GM18517 (cell line): ENCODE results near the gene SETD9.

ENCODE experiments used
- ATAC-seq: cut with Tn5 transposase; IDR thresholded peaks from one replicate; pipeline ENCODE4 v1.9.1; 2021; ENCODE audit warnings: mild to moderate bottlenecking, moderate library complexity; ENCODE audit not compliant: unreplicated experiment

The SETD9 gene, protein sequence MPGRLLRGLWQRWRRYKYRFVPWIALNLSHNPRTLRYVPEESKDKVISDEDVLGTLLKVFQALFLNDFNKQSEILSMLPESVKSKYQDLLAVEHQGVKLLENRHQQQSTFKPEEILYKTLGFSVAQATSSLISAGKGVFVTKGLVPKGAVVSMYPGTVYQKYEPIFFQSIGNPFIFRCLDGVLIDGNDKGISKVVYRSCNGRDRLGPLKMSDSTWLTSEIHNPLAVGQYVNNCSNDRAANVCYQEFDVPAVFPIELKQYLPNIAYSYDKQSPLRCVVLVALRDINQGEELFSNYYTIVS

DNA sequence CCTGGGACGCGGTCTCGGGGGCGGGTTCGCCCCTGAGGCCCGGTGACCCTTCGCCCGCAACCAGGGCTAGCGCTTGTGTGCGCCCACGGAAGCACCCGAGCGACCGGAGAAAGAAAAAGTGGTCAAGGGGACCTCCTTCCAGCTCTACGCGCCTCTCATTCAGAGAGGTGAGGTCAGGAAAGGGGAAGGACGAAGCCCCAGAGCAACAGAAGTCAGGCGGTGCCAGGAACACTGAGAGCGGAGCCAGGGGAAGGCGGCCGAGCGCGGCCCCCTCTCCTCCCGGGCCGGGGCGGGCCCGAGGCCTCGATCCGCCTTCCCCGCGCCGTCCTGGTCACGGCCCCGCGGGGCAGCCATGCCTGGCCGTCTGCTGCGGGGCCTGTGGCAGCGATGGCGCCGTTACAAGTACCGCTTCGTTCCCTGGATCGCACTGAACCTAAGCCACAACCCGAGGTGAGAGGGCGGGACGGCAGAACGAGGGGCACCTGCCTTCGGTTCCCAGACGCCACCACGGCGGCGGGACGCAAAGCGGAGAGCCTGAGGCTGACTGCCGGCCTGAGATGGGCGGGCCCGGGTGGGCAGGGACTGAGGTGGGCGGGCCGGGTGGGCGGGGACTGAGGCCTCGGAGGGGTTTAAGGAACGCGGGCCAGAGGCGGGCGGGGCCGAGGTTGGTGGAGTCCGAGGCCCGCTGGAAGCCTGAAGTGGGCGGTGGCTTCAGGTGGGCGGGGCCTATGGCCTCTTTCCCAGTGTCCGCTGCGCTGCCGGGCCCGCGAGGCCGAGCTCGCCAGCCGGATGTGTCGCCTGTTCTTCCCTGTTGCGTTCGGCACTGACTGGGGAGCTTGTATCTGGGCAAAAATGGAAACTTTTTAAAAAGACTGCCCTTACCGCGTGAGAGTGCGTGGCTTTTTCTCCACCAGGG is at the start of gene SETD9:
Gene SETD9, plus strand, starts transcription at position 303 of the 916 bp plus-strand sequence. Its CDS starts 50 bp downstream, at position 353.
- ATAC-seq: peak; percentile 82

- no peak for ATAC-seq
These were observed 47.4 kb upstream of the SETD9 start for GRCh38 chr5:56861893-56862485.

DNA sequence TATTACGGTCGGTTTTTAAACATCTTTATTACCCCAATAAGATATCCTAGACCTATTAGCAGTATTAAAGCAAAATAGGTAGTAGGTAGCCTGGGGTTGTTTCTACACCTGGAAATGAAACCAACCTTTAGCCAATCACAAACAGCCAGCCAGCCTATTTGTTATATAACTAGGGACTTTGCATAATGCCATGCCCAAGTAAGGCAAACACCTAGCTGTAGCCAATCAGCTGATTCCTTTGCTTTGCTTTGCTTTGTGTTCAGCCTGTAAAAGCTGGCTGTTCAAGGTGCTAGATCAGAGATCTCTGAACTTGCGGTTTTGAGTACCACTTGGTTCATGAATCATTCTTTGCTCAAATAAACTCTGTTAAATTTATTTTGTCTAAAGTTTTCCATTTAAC is 46.5 kb upstream of the SETD9 start:
- ATAC-seq: no peak

- no peak for ATAC-seq
These were observed 37.6 kb upstream of the SETD9 start for GRCh38 chr5:56871777-56872176.

DNA sequence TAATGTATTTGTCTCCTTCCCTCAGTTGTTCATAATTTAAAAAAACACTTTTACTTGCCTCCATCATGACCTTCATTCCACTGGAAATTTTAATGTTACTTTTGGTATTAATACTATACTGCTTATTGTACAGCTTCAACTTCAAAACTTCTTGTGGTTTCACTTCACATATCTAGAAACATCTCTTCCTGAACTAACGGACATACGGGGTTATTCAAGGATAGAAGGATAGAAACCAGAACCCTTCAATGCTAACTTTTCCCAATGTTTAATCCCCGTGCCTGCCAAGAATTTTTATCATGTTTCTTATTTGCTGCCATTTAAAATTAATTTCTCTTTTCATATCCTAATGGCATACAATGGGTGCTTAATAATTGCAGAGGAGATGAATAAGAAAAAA is 36.3 kb upstream of the SETD9 start:
- no peak for ATAC-seq

- ATAC-seq: no peak
These were observed 33.1 kb upstream of the SETD9 start for GRCh38 chr5:56876327-56876726.

GRCh38 chr5:56881571-56881970 is 27.8 kb upstream of the SETD9 start:
- no peak for ATAC-seq

- ATAC-seq: no peak
These were observed 16.0 kb upstream of the SETD9 start for GRCh38 chr5:56893251-56893951.

DNA sequence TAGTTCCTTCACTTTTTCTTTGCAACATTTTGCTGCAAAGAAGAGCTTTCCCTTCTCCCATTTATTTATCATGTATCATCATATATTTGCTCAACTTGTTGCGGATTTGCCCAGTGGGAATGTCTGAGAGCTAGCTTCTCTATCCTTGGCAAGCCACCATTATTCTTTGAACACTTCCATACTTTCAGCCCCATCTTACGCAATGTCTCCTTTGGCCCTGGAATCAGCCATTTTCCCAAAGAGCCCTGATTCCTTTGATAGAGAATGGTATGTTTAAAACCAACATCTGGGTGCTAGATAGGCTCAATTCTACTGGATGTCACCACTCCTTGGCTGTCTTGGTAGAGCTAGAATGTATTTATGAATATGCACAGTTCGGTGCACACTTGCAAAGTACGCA is 12.6 kb upstream of the SETD9 start:
- no peak for ATAC-seq

- ATAC-seq: no peak
These were observed 11.2 kb upstream of the SETD9 start for GRCh38 chr5:56898213-56898612.

DNA sequence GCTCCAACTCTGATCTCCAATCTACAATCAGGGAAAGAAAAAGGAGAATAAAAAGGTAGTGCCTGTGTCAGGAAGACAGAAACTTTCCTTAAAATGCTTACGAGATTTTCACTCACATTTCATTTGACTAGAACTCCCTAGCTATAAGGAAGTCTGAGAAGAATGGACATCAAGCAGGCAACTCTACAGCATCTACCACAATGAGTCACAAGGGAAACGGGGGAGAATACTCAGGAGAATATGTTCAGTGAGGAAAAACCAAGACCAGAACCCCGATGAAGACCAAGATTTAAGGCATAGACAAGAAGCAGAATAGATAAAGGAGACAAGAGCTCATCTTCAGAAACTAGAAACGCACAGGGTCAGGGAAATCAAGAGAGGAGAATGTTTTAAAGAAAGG is 9.0 kb upstream of the SETD9 start:
- no peak for ATAC-seq

- ATAC-seq: no peak
These were observed 8.4 kb upstream of the SETD9 start for GRCh38 chr5:56900858-56901578.

DNA sequence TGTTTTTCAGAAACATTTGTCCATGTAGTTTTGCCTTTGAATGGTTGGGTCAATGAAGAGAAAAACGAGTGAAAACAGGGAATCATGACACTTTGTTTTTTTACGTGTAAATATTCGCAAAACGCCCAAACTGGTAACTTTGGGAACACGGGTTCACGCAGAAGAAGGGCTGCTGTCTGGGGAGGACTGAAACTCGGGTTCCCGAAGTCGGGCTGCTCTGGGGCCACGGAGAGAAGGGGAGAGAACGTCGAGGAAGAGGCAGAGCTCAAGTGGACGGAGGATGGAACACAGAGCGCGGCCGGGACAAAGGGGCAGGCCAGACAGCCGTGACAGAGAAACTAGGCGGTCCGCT is 478 bp upstream of the SETD9 start:
- peak; percentile 42 for ATAC-seq

- peak; percentile 32 for ATAC-seq
These were observed 992 bp downstream of the SETD9 start for GRCh38 chr5:56910210-56910965.

GRCh38 chr5:56913766-56914165 is 4.4 kb downstream of the SETD9 start:
- ATAC-seq: no peak

GRCh38 chr5:56914678-56915077 is 5.3 kb downstream of the SETD9 start:
- ATAC-seq: no peak

DNA sequence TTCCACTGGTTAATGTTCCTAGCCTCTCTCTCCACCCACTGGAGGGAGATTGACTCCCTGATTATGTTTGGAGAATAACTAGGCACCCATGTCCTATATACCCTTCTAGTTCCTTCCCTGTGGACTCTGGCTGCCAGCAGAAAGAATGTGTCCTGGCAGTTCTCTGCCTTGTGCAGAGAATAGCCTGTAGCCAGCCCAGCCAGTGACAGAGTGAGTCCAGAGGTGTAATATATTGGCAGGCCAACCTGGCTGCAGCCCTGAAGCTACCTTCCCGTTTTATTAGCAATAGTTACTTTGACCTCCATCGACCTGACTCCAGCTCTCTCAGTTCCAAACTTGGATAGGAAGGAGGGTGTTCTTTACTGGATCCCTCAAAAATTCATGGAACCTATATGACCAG is 8.1 kb downstream of the SETD9 start:
- ATAC-seq: no peak

DNA sequence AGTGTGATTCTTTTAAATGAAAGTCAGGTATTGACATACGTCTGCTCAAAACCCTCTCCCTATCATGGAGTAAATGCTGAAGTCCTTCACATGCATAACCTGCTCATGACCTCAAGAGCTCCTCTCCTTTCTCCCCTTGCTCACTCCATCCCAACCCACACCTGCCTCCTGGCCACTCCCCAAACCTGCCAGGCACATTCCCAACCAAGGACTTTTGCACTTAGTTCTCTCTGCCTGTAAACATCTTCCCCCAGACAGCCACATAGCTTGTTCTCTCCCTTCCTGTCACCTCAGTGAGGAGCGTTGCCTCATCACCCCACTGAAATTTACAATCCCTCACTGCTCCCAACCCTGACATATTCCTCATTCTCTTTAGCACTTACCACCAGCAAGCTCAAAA is 8.7 kb downstream of the SETD9 start:
- ATAC-seq: no peak

DNA sequence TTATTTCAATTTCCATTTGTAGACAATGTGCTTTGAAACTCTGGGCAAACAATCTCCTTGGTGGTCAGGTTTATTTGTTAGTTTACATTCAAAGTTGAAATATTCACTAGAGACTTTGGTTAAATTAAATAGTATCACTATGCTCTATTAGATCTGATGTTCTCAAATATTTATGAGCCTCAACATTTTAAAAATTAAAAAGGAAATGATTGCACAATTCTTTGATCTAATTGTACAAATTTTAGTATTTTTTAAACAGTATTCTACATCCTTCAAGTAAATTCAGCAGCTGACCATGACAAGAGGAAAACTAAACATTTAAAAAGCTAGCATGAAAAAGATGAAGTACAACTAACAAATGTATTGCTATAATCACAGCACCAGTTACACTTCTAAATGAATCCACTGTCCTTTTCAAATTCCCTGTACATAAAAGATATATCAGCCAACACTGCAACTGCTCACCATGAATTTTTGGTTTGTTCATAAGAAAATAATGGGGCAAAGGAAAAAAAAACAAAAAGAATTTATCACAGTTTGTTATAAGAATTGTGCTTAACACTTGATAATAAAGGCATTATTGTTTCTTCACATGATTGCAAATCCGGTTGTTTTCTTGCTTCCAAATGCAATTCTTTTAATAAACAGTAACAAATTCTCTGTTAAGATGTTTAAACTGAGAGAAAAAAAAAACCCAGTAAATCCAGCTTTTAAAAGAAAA is 10.7 kb downstream of the SETD9 start:
- no peak for ATAC-seq
